ENCODE results near the gene CMAS. TPM values are rescaled to one million over a fixed set of nuclear protein-coding genes. Genes with fewer than 3 reads are reported as not detected.

Gene CMAS
- total RNA-seq, 2 donors from 2014 or later = 45.4 to 87.0 TPM

GRCh38 chr12:22038734-22039133, 7.3 kb upstream of the CMAS start:
- TF ChIP-seq CTCF (IDR thresholded peaks at IDR 0.05) (no peak), POLR2A (IDR thresholded peaks at IDR 0.05) (no peak), POLR2AphosphoS5 (IDR thresholded peaks at IDR 0.05) (no peak)
- Histone ChIP-seq H3K27ac (no peak overlapping the region), H3K27me3 (replicated peaks; ENCODE audit: insufficient read depth) (no peaks in the 10 kb centered on the region), H3K36me3 (no peaks in the 10 kb centered on the region), H3K4me1 (replicated peaks) (no peaks in the 10 kb centered on the region), H3K9me3 (no peaks in the 10 kb centered on the region), H3K4me3 (no peak overlapping the region)
- DNase-seq (ENCODE audit: low spot score) = no peak
- intact Hi-C loops (cut with DNase I) = no loop called here

GRCh38 chr12:22039361-22039760, 6.7 kb upstream of the CMAS start:
- WGBS = 60% methylated on average over 4 of the region's 4 CpGs
- TF ChIP-seq POLR2AphosphoS5 (IDR thresholded peaks at IDR 0.05) (no peak), CTCF (IDR thresholded peaks at IDR 0.05) (no peak), POLR2A (IDR thresholded peaks at IDR 0.05) (no peak)
- intact Hi-C loops (cut with DNase I) = no loop called here
- no peaks in the 10 kb centered on the region for H3K27me3 ChIP-seq (replicated peaks; ENCODE audit: insufficient read depth)
- H3K9me3 ChIP-seq = no peaks in the 10 kb centered on the region
- H3K36me3 ChIP-seq = no peaks in the 10 kb centered on the region
- no peak overlapping the region for H3K27ac ChIP-seq
- H3K4me3 ChIP-seq = no peak overlapping the region
- DNase-seq (ENCODE audit: low spot score) = no peak
- H3K4me1 ChIP-seq (replicated peaks) = no peaks in the 10 kb centered on the region

DNA sequence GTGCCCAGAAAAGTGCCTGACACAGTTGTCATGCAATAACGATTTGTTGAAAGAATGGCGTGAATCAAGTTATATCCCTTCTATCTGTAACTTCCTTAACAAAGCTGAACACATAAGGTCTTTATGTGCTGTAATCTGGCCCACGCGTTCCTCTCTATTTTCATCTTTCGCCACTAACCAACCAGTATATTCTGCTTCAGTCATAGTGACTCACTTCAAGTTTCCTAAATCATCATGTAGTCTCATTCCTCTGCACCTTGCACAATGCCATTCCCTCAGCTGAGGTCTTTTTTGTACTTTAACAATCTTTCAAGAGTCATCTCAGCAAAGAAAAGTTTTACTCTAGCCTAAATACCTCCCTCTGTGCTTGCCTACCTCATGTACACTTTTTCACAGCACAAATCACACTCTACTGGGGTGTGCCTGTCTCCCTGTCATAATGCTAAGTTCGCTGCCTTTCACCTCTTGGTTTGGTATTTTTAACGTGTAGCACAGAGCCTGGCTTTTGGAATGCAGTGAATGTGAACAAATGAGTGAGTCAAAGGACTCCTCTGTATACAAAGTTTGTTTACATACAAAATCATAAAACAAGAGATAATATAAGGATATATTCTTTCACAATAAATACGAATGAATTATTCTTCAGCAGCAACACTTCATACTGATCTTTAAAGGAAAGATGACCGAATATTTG, 2.9 kb upstream of the CMAS start:
- Histone ChIP-seq H3K9me3 (no peaks in the 10 kb centered on the region), H3K4me3 (no peak overlapping the region), H3K4me1 (replicated peaks) (no peaks in the 10 kb centered on the region), H3K27ac (no peak overlapping the region), H3K27me3 (replicated peaks; ENCODE audit: insufficient read depth) (no peaks in the 10 kb centered on the region), H3K36me3 (no peaks in the 10 kb centered on the region)
- intact Hi-C loops (cut with DNase I) = no loop called here
- TF ChIP-seq CTCF (IDR thresholded peaks at IDR 0.05) = no peak
- TF ChIP-seq POLR2AphosphoS5 (IDR thresholded peaks at IDR 0.05) = no peak
- TF ChIP-seq POLR2A (IDR thresholded peaks at IDR 0.05) = no peak
- WGBS = 80% methylated on average over 9 of the region's 9 CpGs
- DNase-seq (ENCODE audit: low spot score) = no peak

DNA sequence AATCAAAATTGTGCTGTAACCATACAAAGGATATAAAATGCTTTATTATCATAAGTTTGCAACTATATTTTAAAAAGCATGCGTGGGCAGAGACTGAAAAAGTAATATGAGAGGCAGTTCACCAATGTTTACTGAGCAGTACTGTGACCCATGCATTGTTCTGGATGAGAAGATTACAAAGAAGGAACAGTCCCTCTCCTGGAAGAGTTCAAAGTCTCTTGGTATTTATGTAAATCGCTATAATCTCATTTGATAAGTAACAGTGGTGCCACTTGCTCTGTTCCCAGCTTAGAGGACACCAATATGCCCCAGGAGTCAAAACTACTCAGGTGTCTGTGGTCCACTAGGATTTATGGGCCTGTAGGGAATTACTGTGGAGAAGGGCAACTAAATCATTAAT, 2.1 kb upstream of the CMAS start:
- Histone ChIP-seq H3K36me3 (no peaks in the 10 kb centered on the region), H3K27me3 (replicated peaks; ENCODE audit: insufficient read depth) (no peaks in the 10 kb centered on the region), H3K9me3 (no peaks in the 10 kb centered on the region), H3K27ac (peak overlapping the region in 1 of 2 donors; percentile 25), H3K4me3 (no peak overlapping the region), H3K4me1 (replicated peaks) (no peaks in the 10 kb centered on the region)
- intact Hi-C loops (cut with DNase I) = no loop called here
- TF ChIP-seq POLR2AphosphoS5 (IDR thresholded peaks at IDR 0.05) = no peak
- no peak for TF ChIP-seq CTCF (IDR thresholded peaks at IDR 0.05)
- no peak for TF ChIP-seq POLR2A (IDR thresholded peaks at IDR 0.05)
- DNase-seq (ENCODE audit: low spot score) = no peak
- 43% methylated on average over 2 of the region's 2 CpGs for WGBS

GRCh38 chr12:22044391-22044790, 1.6 kb upstream of the CMAS start:
- no peak for TF ChIP-seq CTCF (IDR thresholded peaks at IDR 0.05)
- no peak for TF ChIP-seq POLR2AphosphoS5 (IDR thresholded peaks at IDR 0.05)
- TF ChIP-seq POLR2A (IDR thresholded peaks at IDR 0.05) = no peak
- Histone ChIP-seq H3K4me1 (replicated peaks) (no peaks in the 10 kb centered on the region), H3K27ac (peak overlapping the region in 1 of 2 donors; percentile 25), H3K36me3 (no peaks in the 10 kb centered on the region), H3K9me3 (no peaks in the 10 kb centered on the region), H3K27me3 (replicated peaks; ENCODE audit: insufficient read depth) (no peaks in the 10 kb centered on the region), H3K4me3 (no peak overlapping the region)
- no peak for DNase-seq (ENCODE audit: low spot score)
- intact Hi-C loops (cut with DNase I) = no loop called here
- 48% methylated on average over 2 of the region's 2 CpGs for WGBS

Data from prostate gland (tissue), 2 donors.